Measurements from ENCODE around the gene FBLN7. TPM values are rescaled to one million over a fixed set of nuclear protein-coding genes. Genes with fewer than 3 reads are reported as not detected.
A peak's percentile ranks its signal among the peaks of the same experiment; 100 is the strongest.

Gene FBLN7
- total RNA-seq, 1 donor from 2014 or later: under 0.01 TPM

- no peaks in the 10 kb centered on the region for H3K27me3 ChIP-seq (ENCODE audit: control insufficient read depth, insufficient read depth, low read length)
- no peak for DNase-seq (ENCODE audit: low read depth)
Observed at GRCh38 chr2:112151701-112152440, 13.7 kb downstream of the FBLN7 start.

GRCh38 chr2:112152476-112153178 is 14.4 kb downstream of the FBLN7 start:
- TF ChIP-seq, protein P1, sequence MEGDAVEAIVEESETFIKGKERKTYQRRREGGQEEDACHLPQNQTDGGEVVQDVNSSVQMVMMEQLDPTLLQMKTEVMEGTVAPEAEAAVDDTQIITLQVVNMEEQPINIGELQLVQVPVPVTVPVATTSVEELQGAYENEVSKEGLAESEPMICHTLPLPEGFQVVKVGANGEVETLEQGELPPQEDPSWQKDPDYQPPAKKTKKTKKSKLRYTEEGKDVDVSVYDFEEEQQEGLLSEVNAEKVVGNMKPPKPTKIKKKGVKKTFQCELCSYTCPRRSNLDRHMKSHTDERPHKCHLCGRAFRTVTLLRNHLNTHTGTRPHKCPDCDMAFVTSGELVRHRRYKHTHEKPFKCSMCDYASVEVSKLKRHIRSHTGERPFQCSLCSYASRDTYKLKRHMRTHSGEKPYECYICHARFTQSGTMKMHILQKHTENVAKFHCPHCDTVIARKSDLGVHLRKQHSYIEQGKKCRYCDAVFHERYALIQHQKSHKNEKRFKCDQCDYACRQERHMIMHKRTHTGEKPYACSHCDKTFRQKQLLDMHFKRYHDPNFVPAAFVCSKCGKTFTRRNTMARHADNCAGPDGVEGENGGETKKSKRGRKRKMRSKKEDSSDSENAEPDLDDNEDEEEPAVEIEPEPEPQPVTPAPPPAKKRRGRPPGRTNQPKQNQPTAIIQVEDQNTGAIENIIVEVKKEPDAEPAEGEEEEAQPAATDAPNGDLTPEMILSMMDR (IDR thresholded peaks at IDR 0.05; ENCODE audit: insufficient read depth, low read length, severe bottlenecking): no peak
- Histone ChIP-seq H3K36me3 (ENCODE audit: control insufficient read depth, insufficient read depth, low read length) (no peaks in the 10 kb centered on the region), H3K4me3 (ENCODE audit: low read depth, low read length) (no peak overlapping the region), H3K27me3 (ENCODE audit: control insufficient read depth, insufficient read depth, low read length) (no peaks in the 10 kb centered on the region)
- DNase-seq (ENCODE audit: low read depth) (no peak), FAIRE-seq (no peak)

More at GRCh38 chr2:112151701-112152440, 13.7 kb downstream of the FBLN7 start:
- FAIRE-seq: peak; percentile 81
- TF ChIP-seq, protein P1 (IDR thresholded peaks at IDR 0.05; ENCODE audit: insufficient read depth, low read length, severe bottlenecking): no peak
- H3K36me3 ChIP-seq (ENCODE audit: control insufficient read depth, insufficient read depth, low read length): no peaks in the 10 kb centered on the region
- no peak overlapping the region for H3K4me3 ChIP-seq (ENCODE audit: low read depth, low read length)

DNA sequence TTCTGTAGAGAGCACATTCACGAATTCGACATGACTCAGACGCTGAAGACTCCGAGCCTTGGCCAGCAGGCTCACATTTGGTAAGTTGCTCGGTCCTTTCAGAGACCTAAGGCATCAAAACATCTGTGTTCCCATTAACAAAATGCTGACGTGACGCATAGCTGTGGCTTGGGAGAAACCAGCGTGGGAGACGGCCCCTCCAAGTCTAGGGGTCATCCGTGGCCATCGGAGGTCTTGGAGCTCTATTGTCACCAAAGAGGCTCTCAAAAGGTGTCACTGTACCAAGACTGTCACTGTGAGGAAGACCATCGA is 14.9 kb downstream of the FBLN7 start:
- TF ChIP-seq, protein P1 (IDR thresholded peaks at IDR 0.05; ENCODE audit: insufficient read depth, low read length, severe bottlenecking): no peak
- Histone ChIP-seq H3K36me3 (ENCODE audit: control insufficient read depth, insufficient read depth, low read length) (no peaks in the 10 kb centered on the region), H3K4me3 (ENCODE audit: low read depth, low read length) (no peak overlapping the region), H3K27me3 (ENCODE audit: control insufficient read depth, insufficient read depth, low read length) (no peaks in the 10 kb centered on the region)
- FAIRE-seq (no peak), DNase-seq (ENCODE audit: low read depth) (no peak)

GRCh38 chr2:112153501-112153900 is 15.3 kb downstream of the FBLN7 start:
- Histone ChIP-seq H3K36me3 (ENCODE audit: control insufficient read depth, insufficient read depth, low read length) (no peaks in the 10 kb centered on the region), H3K4me3 (ENCODE audit: low read depth, low read length) (no peak overlapping the region), H3K27me3 (ENCODE audit: control insufficient read depth, insufficient read depth, low read length) (no peaks in the 10 kb centered on the region)
- TF ChIP-seq, protein P1 (IDR thresholded peaks at IDR 0.05; ENCODE audit: insufficient read depth, low read length, severe bottlenecking): no peak
- DNase-seq (ENCODE audit: low read depth): no peak
- FAIRE-seq: no peak

- no peak overlapping the region for H3K4me3 ChIP-seq (ENCODE audit: low read depth, low read length)
- DNase-seq (ENCODE audit: low read depth): no peak
- FAIRE-seq: no peak
Observed at GRCh38 chr2:112154246-112155117, 16.3 kb downstream of the FBLN7 start.

More at GRCh38 chr2:112154246-112155117, 16.3 kb downstream of the FBLN7 start:
- Histone ChIP-seq H3K27me3 (ENCODE audit: control insufficient read depth, insufficient read depth, low read length) (no peaks in the 10 kb centered on the region), H3K36me3 (ENCODE audit: control insufficient read depth, insufficient read depth, low read length) (no peaks in the 10 kb centered on the region)
- TF ChIP-seq, protein P1 (IDR thresholded peaks at IDR 0.05; ENCODE audit: insufficient read depth, low read length, severe bottlenecking): no peak

Measured in bronchial epithelial cell (primary cell).